Stimulated activated CD4-positive, alpha-beta T cell treated with anti-CD3 and anti-CD28 coated beads, Interleukin-4, amount 100 ng/mL, for 24 hours (primary cell): ENCODE results near the gene CTBP2.
"Not testable (repeated sequence)": the region's sequence is repeated elsewhere in the genome, so short reads cannot be mapped to it uniquely, and the experiment has no call there.

Source experiments
- DNase-seq: peaks from one replicate; pipeline ENCODE4 v3.0.0-alpha.2; 2020

The CTBP2 gene

GRCh38 chr10:124990671-124991625 is 169.4 kb downstream of the CTBP2 start:
- no peak for DNase-seq

GRCh38 chr10:124989526-124989925 is 170.8 kb downstream of the CTBP2 start:
- no peak for DNase-seq

GRCh38 chr10:124988753-124989152 is 171.6 kb downstream of the CTBP2 start:
- not testable (repeated sequence) for DNase-seq

GRCh38 chr10:124987788-124988187 is 172.6 kb downstream of the CTBP2 start:
- DNase-seq = no peak

GRCh38 chr10:124985162-124985561 is 175.2 kb downstream of the CTBP2 start:
- DNase-seq = no peak

GRCh38 chr10:124984376-124984775 is 176.0 kb downstream of the CTBP2 start:
- DNase-seq = no peak

GRCh38 chr10:124983321-124983720 is 177.0 kb downstream of the CTBP2 start:
- no peak for DNase-seq

- DNase-seq = no peak
These were observed 182.0 kb downstream of the CTBP2 start for GRCh38 chr10:124978376-124978725.

- no peak for DNase-seq
These were observed 182.6 kb downstream of the CTBP2 start for GRCh38 chr10:124977648-124978375.

- no peak for DNase-seq
These were observed 183.2 kb downstream of the CTBP2 start for GRCh38 chr10:124977161-124977560.

GRCh38 chr10:124975977-124976514 is 184.3 kb downstream of the CTBP2 start:
- DNase-seq = no peak

- DNase-seq = no peak
These were observed 186.2 kb downstream of the CTBP2 start for GRCh38 chr10:124974131-124974530.

- no peak for DNase-seq
These were observed 187.7 kb downstream of the CTBP2 start for GRCh38 chr10:124972637-124973036.

- no peak for DNase-seq
These were observed 189.1 kb downstream of the CTBP2 start for GRCh38 chr10:124971276-124971675.

- no peak for DNase-seq
These were observed 193.1 kb downstream of the CTBP2 start for GRCh38 chr10:124967255-124967654.

- DNase-seq = no peak
These were observed 194.4 kb downstream of the CTBP2 start for GRCh38 chr10:124966008-124966407.

- DNase-seq = no peak
These were observed 196.3 kb downstream of the CTBP2 start for GRCh38 chr10:124963866-124964720.

GRCh38 chr10:124962421-124962820 is 197.9 kb downstream of the CTBP2 start:
- DNase-seq = no peak

GRCh38 chr10:124961248-124961570 is 199.2 kb downstream of the CTBP2 start:
- DNase-seq = no peak

GRCh38 chr10:124959564-124959963 is 200.8 kb downstream of the CTBP2 start:
- no peak for DNase-seq

- no peak for DNase-seq
These were observed 202.9 kb downstream of the CTBP2 start for GRCh38 chr10:124957404-124957947.

- DNase-seq = no peak
These were observed 203.6 kb downstream of the CTBP2 start for GRCh38 chr10:124956764-124957163.

- no peak for DNase-seq
These were observed 204.5 kb downstream of the CTBP2 start for GRCh38 chr10:124955868-124956267.
